ENCODE data around the gene PLA2G10. TPM values are rescaled to one million over a fixed set of nuclear protein-coding genes. Genes with fewer than 3 reads are reported as not detected.
A peak's percentile ranks its signal among the peaks of the same experiment; 100 is the strongest.

PLA2G10 gene
- total RNA-seq, 1 experiment from 2014 or later: not detected

- in situ Hi-C loops (cut with HindIII; ENCODE audit: low pct_unique_long_range_greater_than_20kb, low sequenced_read_pairs): no loop called here
- DNase-seq (ENCODE audit: low read depth): peak; percentile 99
These were observed 64.0 kb downstream of the PLA2G10 start, which contains the start of gene PARN for GRCh38 chr16:14629919-14630619. Gene PARN (minus strand): TSS chr16:14630260. CDS start chr16:14630125, 135 bp downstream.

- in situ Hi-C loops (cut with HindIII; ENCODE audit: low pct_unique_long_range_greater_than_20kb, low sequenced_read_pairs): no loop called here
- DNase-seq (ENCODE audit: low read depth): no peak
These were observed 64.5 kb downstream of the PLA2G10 start for GRCh38 chr16:14629612-14629918.

GRCh38 chr16:14628806-14629611 lies 65.1 kb downstream of the PLA2G10 start:
- no peak for DNase-seq (ENCODE audit: low read depth)
- in situ Hi-C loops (cut with HindIII; ENCODE audit: low pct_unique_long_range_greater_than_20kb, low sequenced_read_pairs): no loop called here

- in situ Hi-C loops (cut with HindIII; ENCODE audit: low pct_unique_long_range_greater_than_20kb, low sequenced_read_pairs): no loop called here
These were observed 67.0 kb downstream of the PLA2G10 start for GRCh38 chr16:14627078-14627477.

More at GRCh38 chr16:14627078-14627477, 67.0 kb downstream of the PLA2G10 start:
- no peak for DNase-seq (ENCODE audit: low read depth)

Other genes with a start within 250 kb of the PLA2G10 start
- 12.9 and 25.9 TPM in 2 replicates for gene PARN, start 64.0 kb downstream of the PLA2G10 start, total RNA-seq (2014; rRNA removed; shearing (Covaris generic); ENCODE audit: low replicate concordance)
- 163 and 167 TPM in 2 replicates for gene BFAR, start 61.4 kb downstream of the PLA2G10 start, total RNA-seq (2014; rRNA removed; shearing (Covaris generic); ENCODE audit: low replicate concordance)
- gene NPIPA3, start 9.1 kb upstream of the PLA2G10 start, total RNA-seq (2014; rRNA removed; shearing (Covaris generic); ENCODE audit: low replicate concordance): 0.74 TPM in 1 of 2 replicates, not detected in the other
- gene NPIPA2, start 48.2 kb upstream of the PLA2G10 start, total RNA-seq (2014; rRNA removed; shearing (Covaris generic); ENCODE audit: low replicate concordance): 0.74 TPM in 1 of 2 replicates, not detected in the other
- gene NOMO1, start 139.4 kb upstream of the PLA2G10 start, total RNA-seq (2014; rRNA removed; shearing (Covaris generic); ENCODE audit: low replicate concordance): 87.7 and 130 TPM in 2 replicates
- gene NPIPA1, start 243.1 kb upstream of the PLA2G10 start, total RNA-seq (2014; rRNA removed; shearing (Covaris generic); ENCODE audit: low replicate concordance): 8.5 and 21.0 TPM in 2 replicates